HG03469 (cell line): ENCODE data around the gene MAD1L1.
"Not testable (repeated sequence)": the region's sequence is repeated elsewhere in the genome, so short reads cannot be mapped to it uniquely, and the experiment has no call there.

Source experiments
- ATAC-seq: cut with Tn5 transposase; IDR thresholded peaks from one replicate; pipeline ENCODE4 v1.9.1; 2021; ENCODE audit warnings: mild to moderate bottlenecking, moderate library complexity, moderate number of reproducible peaks; ENCODE audit not compliant: unreplicated experiment

Gene MAD1L1

DNA sequence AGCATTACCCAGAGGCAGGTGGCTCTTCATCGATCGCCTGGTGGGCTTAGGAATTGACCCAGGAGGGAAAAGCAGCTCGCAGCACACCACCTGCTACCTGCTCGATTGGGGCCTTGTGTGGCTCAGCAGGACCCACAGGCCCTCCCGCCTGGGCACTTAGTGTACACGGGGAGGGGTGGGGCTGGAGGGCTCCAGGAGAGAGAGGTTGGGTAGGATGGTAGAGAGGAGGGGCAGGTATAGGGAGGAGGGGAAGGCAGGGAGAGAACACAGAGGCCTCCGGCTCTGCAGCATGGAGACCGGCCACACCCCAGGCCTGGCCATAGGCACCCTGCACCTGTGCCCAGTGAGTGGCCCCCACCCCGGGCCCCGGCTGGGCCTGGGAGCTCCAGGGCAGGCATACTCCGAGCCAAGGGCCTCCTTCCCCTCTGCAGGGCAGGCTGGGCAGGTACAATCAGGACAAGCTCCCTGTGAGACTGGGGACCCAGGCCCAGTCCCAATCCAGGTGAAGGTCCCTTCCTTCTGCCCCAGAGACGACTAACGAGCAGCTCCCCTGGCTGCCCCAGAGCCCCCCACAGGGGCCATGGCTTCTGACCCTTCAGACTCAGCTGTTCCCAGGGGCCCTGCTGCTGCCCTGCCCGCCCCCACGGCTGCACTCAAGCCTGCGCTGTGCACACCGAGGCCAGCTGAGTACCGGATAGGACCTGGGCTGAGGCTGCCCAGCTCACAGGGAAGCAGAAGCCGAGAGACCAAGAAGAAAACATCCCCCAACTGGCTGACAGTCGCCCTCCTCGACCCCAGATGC is 358.0 kb downstream of the MAD1L1 start:
- not testable (repeated sequence) for ATAC-seq

DNA sequence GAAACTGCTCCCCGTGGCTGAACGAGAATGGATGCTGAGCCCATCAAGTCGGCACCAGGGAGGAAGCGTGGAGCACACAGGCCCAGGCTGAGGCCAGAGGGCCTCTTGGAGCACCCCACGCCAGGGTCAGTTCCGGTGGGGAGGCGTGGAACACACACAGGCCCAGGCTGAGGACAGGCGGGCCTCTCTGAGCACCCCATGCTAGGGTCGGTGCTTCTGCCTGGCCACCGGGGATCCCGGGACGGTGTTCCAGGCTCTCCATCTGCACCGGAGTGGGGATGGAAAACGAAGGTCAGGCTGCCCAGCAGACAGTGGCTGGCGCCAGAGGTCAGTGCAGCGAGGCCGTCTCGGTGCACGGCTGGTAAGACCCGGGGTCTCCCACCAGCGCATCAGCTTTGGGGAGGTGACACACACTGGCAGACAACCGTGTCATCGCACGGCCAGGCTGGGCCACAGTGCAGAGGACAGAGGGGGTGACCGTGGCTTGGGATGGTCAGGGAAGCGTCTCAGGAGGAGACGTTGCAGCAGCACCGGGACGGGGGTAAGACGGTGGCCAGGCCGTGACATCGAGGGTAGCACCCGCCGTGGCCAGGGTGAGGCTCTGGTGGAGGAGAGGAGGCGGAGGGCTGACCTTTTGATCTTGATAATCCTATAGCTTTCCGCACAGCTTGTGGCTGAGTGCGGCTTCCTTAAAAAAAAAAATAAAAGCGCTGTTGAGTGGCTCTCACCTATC is 358.7 kb downstream of the MAD1L1 start:
- no peak for ATAC-seq

DNA sequence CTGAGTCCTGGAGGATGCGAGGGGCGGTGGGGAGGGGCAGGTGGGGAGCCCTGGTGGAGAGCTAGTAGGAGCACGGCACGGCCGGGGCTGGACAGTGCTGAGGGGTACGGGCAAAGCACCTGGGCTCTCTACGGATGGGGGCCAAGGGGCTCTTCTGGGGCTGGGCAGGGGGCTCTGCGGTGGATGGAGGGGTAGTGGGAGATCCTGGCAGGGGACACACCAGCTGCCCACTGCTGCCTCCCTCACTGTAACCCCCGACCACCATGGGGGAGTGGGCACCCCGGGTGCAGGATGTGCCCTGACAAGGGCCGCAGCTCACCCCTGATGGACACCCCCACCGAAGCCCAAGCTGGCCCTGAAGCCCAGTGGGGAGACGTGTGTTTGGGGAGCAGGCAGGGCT is 359.3 kb downstream of the MAD1L1 start:
- ATAC-seq: no peak

DNA sequence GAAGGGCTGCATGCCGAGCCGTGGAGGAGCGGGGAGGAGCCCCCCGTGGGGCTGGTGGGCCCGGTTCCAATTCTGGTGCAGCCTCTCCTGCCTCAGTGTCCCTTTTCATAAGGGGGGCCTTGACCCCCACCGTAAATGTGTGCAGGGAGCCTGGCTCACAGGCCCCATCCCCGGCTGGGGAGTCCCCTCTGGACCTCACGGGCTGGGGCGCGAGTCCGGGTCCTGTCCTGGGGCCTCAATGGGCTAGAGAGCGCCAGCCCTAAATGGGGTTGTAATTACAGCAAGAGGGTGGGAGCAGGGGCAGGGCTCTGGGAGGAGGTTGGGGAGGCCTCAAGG is 359.7 kb downstream of the MAD1L1 start:
- no peak for ATAC-seq

DNA sequence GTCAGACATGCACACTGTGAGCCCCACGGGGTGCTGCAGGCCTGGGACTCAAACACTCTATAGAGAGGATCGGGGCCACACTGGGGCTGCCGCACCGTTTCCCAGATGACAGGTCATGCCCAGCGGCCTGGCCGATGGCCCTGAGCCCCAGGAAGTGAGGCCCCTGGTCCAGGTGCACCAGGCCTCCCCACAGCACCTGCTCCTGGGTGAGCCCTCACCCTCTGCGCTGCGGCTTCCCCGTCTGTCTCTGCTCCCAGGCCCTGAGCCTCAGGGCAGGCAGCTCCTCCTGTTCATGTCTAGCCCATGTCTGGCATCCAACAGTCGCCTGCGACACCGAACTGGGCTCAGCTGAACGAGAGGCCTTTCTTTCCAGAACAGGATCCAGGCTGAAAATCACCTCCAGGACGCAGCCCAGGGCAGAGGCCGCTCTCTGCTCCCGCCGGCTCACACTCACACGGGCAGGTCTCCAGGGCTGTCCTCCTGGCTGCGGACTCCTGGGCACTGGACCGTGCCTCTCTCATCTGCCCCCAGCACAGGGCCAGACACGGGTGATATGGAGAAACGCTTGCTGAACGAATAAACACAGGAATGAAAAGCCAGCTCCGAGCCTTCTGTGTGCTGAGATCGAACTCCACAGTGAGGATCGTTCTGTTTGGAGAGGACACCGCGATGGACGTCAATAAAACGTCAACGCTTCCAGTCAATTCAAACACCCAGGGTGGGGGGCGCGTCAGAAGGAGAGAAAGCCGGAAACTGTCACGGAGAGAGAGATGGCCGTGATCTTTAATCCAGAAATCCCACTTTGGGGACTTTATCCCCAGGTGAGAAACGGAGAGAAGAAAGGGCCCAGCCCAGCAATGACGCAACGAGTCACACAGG is 360.3 kb downstream of the MAD1L1 start:
- no peak for ATAC-seq

DNA sequence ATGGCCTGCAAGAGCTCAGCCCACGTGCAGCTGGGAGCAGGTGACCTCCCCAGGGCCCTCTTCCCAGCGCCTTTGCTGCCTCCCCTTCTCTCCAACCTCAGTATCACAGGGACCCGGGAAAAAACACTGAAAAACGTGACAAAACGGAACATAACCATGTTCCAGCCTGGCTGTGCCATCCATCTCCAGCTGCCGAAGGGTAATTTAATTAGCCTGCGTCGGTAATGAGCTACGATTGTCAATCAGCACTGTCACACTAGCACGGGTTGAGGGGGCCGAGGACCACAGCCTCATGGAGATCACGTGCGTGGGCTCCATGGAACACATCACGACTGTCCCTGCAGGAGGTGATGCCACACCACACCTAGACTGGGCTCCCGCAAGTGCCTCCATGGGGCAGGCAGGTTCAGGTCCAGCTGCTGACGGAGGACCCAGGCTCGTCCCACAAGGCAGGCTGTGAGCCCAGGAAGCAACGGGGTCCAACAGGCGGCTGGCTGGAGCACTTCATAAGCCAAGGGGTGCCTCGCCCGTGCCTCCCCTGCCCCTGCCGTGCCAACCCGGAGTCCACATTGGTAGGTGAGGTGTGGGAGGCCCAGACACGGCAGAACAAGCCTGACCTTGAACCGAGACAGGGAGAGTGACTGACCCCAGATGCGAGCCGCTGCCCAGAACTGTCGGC is 363.2 kb downstream of the MAD1L1 start:
- ATAC-seq: no peak

DNA sequence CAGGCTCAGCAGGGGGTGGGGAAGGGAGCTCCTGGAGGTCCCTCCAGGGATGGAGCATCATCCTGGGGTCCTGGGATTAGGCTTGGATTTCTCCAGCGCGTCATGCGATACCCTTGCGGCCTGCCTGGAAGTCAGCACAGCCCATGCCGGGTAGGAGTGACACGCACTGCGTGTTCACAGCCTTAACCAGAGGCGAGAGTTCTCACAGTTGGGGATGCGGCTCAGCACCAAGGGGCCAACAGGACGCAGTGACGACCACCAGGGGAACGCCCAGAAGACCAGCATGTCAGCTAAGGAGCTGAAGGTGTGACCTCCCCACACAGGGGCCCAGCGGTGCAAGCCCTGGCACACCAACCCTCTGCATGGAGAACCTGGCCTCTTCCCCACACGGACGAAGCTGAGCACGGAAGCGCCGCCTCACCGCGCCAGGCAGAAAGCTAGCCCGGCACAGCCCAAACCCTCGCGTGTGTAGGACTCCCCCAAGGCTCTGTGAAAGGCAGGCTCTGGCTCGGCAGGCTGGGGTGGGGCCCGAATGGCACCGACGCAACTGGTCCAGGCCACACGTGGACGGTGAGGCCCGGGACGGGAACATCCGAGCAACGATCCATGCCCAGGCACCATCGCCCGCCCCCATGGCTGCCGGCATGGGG is 364.1 kb downstream of the MAD1L1 start:
- ATAC-seq: no peak

DNA sequence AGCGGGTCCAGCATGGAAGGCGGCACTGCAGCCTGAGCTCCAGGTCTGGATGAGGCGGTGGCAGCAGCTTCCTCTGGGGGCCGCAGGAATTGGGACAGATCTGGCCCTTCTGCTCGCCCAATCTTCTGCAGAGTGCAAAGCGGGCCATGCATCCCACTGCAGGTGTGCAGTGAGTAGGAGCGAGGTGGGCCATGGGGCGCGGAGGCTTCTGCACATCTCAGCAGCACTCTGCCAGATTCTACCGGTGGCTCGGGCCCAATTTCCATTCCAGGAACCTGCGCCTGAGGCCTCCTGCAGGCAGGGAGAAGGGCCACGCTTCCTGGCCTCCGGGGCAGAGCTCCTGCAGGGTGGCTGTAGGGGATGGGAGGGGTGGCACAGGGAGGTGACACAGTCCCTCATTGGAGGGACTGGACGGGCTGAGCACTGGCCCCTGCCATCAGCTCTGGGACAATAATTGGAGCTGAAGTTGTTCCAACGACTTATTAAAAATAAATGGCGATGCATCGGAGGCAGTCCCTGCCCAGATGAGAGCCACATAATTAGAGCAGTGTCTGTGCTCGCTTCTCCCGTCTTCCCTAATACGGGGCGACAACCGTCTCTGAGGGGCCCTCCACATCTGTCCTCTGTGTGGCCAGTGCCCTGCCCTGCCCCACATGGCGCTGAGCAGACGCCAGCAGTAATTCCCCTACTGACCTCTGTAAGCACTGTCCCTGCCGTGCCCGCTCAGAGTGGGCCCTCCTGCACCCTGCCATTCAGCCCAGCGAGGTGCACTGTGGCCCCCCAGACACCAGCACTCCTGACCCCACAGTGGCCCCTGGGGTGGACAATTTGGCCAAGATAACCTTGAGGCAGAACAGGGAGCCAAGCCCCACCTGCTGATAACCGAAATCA is 365.1 kb downstream of the MAD1L1 start:
- no peak for ATAC-seq

DNA sequence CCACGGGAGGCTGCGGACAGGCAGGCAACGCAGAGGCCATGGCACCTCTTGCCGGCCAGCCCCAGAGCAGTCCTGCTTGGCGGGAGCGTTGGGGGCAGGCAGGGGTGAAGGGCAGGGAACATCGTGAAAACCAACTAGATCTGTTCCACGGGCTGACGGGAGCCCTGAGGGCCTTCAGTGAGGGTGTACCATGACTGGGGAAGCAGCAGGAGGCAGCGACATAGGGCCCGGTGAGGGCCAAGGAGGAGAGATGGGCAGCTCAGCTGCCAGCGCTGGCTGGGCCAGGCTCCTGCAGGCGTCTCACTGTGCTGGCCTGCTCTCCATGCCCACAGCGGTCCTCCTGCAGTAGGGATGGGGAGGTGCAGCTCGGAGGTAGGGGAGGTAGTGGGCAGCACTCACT is 366.1 kb downstream of the MAD1L1 start:
- ATAC-seq: no peak

DNA sequence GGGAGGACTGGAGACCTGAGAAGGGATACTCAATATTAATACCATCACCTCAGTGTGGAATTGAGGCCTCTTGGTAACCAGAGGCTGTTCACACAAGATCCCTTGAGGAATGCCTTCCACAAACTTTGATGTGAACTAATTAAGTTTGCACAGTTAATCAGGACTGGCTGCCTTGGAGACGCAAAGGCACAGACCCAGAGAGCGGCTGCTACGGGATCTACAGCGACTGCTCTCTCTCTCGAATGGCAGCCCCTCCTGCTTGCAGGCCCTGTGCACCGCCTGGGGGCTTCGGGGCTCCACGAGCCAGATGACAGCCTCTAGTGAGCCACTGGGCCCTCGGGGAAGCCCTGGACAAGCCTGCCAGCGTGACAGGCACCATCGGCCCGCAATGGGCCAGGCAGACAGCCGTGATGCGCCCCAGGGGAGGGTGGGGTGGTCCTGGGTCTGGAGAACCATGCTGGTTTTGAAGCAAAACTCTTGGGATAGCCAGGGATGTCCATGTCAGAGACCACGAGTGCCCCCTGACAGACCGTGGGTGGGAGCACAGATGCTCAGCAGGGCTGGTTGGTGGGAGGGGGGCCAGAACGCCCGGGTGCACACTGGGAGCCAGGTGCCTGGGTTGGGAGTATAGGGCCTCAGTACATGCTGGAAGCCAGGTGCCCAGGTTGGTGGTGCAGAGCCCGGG is 367.0 kb downstream of the MAD1L1 start:
- no peak for ATAC-seq

DNA sequence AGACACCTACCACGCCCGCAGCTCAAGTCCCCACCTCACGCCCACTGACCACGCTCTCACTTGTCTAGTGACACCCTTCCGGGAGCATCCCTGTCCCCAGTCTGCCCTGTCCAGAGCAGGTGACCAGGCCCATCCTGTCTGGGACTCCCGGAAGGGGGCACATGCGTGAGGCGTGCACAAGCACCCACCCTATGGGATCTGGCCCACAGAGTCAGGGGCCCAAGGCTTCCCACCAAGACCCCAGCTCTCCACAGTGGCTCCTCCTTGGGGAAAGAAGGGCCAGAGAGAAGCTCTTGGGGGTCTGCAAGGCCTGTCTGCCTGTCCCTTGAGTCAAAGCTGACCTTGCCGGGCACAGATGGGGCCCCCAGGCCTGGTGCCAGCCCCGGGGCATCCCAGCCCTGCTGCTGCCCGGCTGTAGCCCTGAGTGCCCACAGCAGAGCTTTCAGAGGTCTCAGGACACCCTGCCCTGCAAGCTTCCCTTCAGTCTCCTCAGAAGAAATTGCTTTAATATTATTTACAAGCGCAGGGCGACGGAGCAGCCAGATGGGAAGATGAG is 367.7 kb downstream of the MAD1L1 start:
- no peak for ATAC-seq

DNA sequence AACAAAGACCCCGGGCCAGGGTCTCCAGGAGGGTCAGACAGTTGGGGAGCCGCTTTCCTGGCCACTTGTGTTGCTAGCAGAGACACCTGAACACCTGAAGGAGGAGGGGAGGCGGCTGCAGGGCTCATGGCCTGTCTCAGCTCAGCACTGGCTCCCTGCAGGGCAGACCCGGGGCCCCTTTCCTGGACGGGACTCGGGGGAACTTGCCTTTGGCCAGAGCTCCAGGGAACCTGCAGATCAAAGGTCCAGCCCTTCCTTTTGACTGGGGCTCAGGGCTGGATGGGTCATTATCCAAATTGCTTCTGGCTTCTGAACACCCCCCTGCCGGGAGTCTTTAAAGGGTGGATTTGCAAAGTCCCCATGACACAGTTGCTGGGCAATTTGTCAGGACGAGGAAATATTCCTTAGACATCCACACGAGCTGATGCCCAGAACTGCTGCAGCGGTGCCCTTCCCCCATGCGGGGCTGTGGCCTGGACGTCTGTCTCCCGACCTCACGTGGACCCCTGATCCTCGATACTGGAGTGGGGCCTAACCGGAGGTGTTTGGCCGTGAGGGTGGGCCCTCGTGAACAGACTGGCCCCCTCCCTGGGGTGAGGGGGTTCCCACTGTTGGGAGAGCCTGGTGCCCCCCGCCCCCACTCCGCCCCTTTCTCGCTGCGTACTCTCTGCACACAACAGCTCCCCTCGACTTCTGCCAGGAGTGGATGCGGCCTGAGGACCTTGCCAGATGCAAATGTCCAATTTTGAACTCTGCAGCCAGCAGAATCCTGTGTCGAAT is 368.4 kb downstream of the MAD1L1 start:
- ATAC-seq: no peak

DNA sequence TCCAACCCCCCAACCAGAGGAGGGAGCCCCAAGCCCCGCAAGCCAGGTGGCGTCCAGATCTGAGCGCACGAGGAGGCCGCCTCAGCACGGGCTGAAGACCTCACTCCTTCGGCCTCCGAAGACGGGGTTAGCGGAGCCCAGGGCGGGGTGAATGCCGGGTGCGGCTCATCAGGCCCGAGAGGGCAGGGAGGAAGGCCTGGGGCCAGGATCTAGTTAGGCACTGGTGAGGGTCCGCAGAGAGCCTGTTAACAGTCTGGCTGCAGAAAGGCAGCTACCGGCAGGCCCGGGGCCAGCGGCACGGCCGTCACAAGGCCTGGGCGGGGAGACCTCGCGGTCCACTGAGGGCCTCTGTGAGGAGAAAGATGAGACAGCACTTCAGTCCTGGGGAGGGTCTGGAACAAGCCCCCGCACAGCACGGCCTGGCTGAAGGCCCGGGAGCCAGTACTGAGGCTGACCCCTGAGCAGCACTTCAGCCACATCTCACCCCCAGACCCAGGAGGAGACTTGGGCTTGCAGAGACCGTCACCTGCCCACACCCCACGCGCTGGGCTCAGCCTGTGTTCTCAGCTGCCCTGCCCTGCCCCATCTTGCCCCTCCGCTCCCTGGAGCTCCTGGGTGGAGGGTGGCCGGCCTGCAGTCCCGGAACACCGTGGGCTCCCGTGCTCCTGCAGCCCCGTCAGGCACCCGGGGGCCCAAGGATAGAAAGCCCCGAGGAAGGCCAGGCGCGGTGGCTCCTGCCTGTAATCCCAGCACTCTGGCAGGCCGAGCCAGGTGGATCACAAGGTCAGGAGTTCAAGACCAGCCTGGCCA is 369.4 kb downstream of the MAD1L1 start:
- no peak for ATAC-seq

DNA sequence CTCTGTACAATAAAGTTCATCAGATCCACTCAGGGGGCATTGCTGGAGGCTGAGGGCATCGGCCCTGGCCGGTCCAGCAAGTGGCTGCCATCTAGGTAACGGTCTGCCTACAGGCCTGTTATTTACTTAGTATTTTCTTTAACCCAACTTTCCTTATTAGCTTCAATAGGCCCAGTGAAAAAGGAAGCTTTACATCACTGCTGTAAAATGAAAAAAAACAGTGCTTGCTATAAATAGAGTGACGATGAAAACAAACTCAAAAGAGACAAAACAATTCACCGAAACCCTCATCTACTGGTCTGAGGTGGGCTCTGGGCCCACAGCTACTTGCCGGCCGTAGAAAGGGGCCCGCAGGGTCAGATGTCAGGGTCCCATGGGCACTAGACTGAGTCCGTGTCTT is 370.2 kb downstream of the MAD1L1 start:
- no peak for ATAC-seq

DNA sequence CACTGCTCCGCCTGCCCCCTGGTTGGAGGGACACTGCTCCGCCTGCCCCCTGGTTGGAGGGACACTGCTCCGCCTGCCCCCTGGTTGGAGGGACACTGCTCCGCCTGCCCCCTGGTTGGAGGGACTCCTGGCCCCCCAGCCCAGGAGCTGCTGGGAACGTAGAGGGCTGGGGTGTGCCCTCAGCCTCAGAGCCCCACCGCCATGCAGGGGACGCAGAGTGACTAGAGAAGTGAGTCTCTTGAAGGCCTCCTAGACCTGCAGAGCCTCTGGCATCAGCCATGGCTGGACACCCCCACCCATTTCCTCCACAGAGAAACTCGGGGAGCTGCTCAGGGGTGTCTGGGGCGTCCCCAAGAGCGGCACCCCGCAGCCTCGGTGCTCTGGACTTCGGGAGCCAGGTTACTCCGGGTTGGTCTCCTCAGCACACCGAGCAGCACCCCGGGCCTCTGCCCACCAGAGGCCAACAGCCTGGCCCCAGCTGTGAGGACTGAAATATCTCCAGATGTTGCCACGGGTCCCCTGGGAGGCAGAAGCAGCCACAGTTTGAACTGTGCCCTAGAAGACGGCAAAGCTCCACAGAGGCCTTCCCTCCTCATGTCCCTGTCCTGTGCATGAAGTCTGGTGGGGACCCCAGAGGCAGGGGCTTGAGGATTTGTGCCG is 370.8 kb downstream of the MAD1L1 start:
- ATAC-seq: no peak
